DMS 273 treated with DMSO at 0.1 percent for 48 hours (cell line): Measurements from ENCODE around the gene HYAL2.

Experiments
- DNase-seq: peaks from one replicate; lab custom pipeline; 2025; lab: John Stamatoyannopoulos, UW

Gene HYAL2

GRCh38 chr3:50330330-50330729, 7.8 kb upstream of the HYAL2 start:
- DNase-seq, result no peak

GRCh38 chr3:50327943-50328691, 5.6 kb upstream of the HYAL2 start, which contains the start of gene TUSC2:
Gene TUSC2, minus strand, starts transcription at chr3:50328223. Its CDS starts 124 bp downstream, at chr3:50328099.
- DNase-seq, result peak; percentile 74

GRCh38 chr3:50327129-50327528, 4.6 kb upstream of the HYAL2 start:
- DNase-seq, result no peak

GRCh38 chr3:50326182-50326541, 3.6 kb upstream of the HYAL2 start:
- DNase-seq, result no peak

GRCh38 chr3:50325497-50326181, 3.1 kb upstream of the HYAL2 start:
- no peak for DNase-seq

- DNase-seq, result no peak
These were observed 2.6 kb upstream of the HYAL2 start for GRCh38 chr3:50325113-50325480.

- no peak for DNase-seq
These were observed 2.0 kb upstream of the HYAL2 start for GRCh38 chr3:50324351-50325112.

- no peak for DNase-seq
These were observed 1.2 kb upstream of the HYAL2 start for GRCh38 chr3:50323614-50324199.

GRCh38 chr3:50323092-50323600, 601 bp upstream of the HYAL2 start:
- no peak for DNase-seq

- no peak for DNase-seq
These were observed 495 bp downstream of the HYAL2 start for GRCh38 chr3:50322115-50322385.

- DNase-seq, result peak; percentile 65
These were observed 1.0 kb downstream of the HYAL2 start for GRCh38 chr3:50321336-50322114.

GRCh38 chr3:50320853-50321335, 1.7 kb downstream of the HYAL2 start:
- no peak for DNase-seq

- no peak for DNase-seq
These were observed 2.5 kb downstream of the HYAL2 start for GRCh38 chr3:50319894-50320625.

- no peak for DNase-seq
These were observed 3.2 kb downstream of the HYAL2 start for GRCh38 chr3:50319181-50319893.

GRCh38 chr3:50318615-50319014, 3.9 kb downstream of the HYAL2 start:
- no peak for DNase-seq

GRCh38 chr3:50318163-50318562, 4.4 kb downstream of the HYAL2 start:
- DNase-seq, result no peak

GRCh38 chr3:50317300-50317699, 5.2 kb downstream of the HYAL2 start:
- DNase-seq, result no peak

GRCh38 chr3:50316657-50317242, 5.8 kb downstream of the HYAL2 start:
- DNase-seq, result no peak

GRCh38 chr3:50314816-50315215, 7.7 kb downstream of the HYAL2 start:
- no peak for DNase-seq

- no peak for DNase-seq
These were observed 8.2 kb downstream of the HYAL2 start for GRCh38 chr3:50314342-50314741.
